IMR-90 (cell line): Measurements from ENCODE around the gene COX19. TPM values are rescaled to one million over a fixed set of nuclear protein-coding genes. Genes with fewer than 3 reads are reported as not detected.
A peak's percentile ranks its signal among the peaks of the same experiment; 100 is the strongest.

ENCODE experiments used
- ATAC-seq: fragments of 200-7000 bp; cut with Tn5 transposase; 2 replicates; pipeline ENCODE4 v1.9.1; 2020; ENCODE audit warnings: low read depth, mild to moderate bottlenecking, moderate library complexity
- BruUV-seq: library from RNA; stranded (reverse); fragments of 400-500 nt; replicated peaks from 2 replicates; lab custom pipeline; 2021; lab: Mats Ljungman, UMichigan
- CTCF ChIA-PET: fragments of 300-600 bp; formaldehyde crosslinking; extraction: SDS; loops from one replicate; lab custom pipeline; 2021; ENCODE audit warnings: antibody characterized with exemption; lab: Yijun Ruan, JAX
- POLR2A ChIA-PET: fragments of 300-600 bp; sonication (Branson Sonifier 250); formaldehyde crosslinking; loops from one replicate; lab custom pipeline; 2022; ENCODE audit warnings: antibody characterized with exemption; ENCODE audit not compliant: unreplicated experiment; lab: Charles Lee
- DNase-seq: peaks from one replicate; pipeline ENCODE4 v3.0.0; 2013
- H2AFZ ChIP-seq: replicated peaks from 2 replicates; pipeline ENCODE3; 2013; ENCODE audit warnings: low read length, mild to moderate bottlenecking; ENCODE audit not compliant: poor library complexity
- H2AK5ac ChIP-seq: 2 replicates; pipeline ENCODE4 v1.6.1; 2013; ENCODE audit warnings: low read depth, low read length, inconsistent platforms
- H2AK9ac ChIP-seq: replicated peaks from 2 replicates; pipeline ENCODE3; 2013; ENCODE audit warnings: mild to moderate bottlenecking, low read depth, low read length, moderate library complexity; ENCODE audit not compliant: poor library complexity
- H2BK120ac ChIP-seq: 2 replicates; pipeline ENCODE4 v1.6.1; 2013; ENCODE audit warnings: low read depth, low read length, inconsistent platforms
- H2BK15ac ChIP-seq: 3 replicates; pipeline ENCODE4 v1.6.1; 2013; ENCODE audit warnings: low read depth, low read length, inconsistent platforms
- H2BK20ac ChIP-seq: 2 replicates; pipeline ENCODE4 v1.6.1; 2013; ENCODE audit warnings: low read depth, mild to moderate bottlenecking, inconsistent platforms, low read length, moderate library complexity
- H2BK5ac ChIP-seq: 2 replicates; pipeline ENCODE4 v1.6.1; 2013; ENCODE audit warnings: mild to moderate bottlenecking, low read depth, low read length, inconsistent platforms; ENCODE audit not compliant: poor library complexity, severe bottlenecking
- H3K14ac ChIP-seq: replicated peaks from 2 replicates; pipeline ENCODE4 v1.6.1; 2013; ENCODE audit warnings: low read depth, low read length, inconsistent platforms
- H3K18ac ChIP-seq: 2 replicates; pipeline ENCODE4 v1.6.1; 2013; ENCODE audit warnings: low read depth, low read length, control low read depth
- H3K23ac ChIP-seq: 2 replicates; pipeline ENCODE4 v1.6.1; 2013; ENCODE audit warnings: low read depth, low read length, inconsistent platforms
- H3K27ac ChIP-seq: 2 replicates; pipeline ENCODE4 v1.5.1; 2013; ENCODE audit warnings: mild to moderate bottlenecking, control low read depth, low read length; ENCODE audit not compliant: insufficient read depth
- H3K27me3 ChIP-seq: 2 replicates; pipeline ENCODE4 v1.6.1; 2013; ENCODE audit warnings: low read length; ENCODE audit not compliant: control insufficient read depth, insufficient read depth
- H3K36me3 ChIP-seq: 2 replicates; pipeline ENCODE4 v1.6.1; 2013; ENCODE audit warnings: low read length, mixed read lengths; ENCODE audit not compliant: control insufficient read depth, insufficient read depth
- H3K4ac ChIP-seq: 2 replicates; pipeline ENCODE4 v1.6.1; 2013; ENCODE audit warnings: low read depth, low read length, inconsistent platforms
- H3K4me1 ChIP-seq: 2 replicates; pipeline ENCODE4 v1.6.1; 2013; ENCODE audit warnings: low read length, mixed read lengths; ENCODE audit not compliant: control insufficient read depth, insufficient read depth
- H3K4me2 ChIP-seq: 2 replicates; pipeline ENCODE4 v1.6.1; 2013; ENCODE audit warnings: low read depth, mild to moderate bottlenecking, control low read depth, low read length, moderate library complexity
- H3K4me3 ChIP-seq: 2 replicates; pipeline ENCODE4 v1.5.1; 2013; ENCODE audit warnings: low read depth, mild to moderate bottlenecking, control low read depth, low read length, moderate library complexity; ENCODE audit not compliant: insufficient read depth
- H3K56ac ChIP-seq: 2 replicates; pipeline ENCODE4 v1.6.1; 2013; ENCODE audit warnings: low read length, inconsistent platforms; ENCODE audit not compliant: insufficient read depth; ENCODE audit errors: extremely low read depth
- H3K79me1 ChIP-seq, 2 experiments: 2 replicates each; pipeline ENCODE4 v1.6.1; 2013; ENCODE audit warnings: low read length in 2 of 2, inconsistent platforms in 1 of 2, low read depth in 1 of 2
- H3K9ac ChIP-seq: 2 replicates; pipeline ENCODE4 v1.6.1; 2013; ENCODE audit warnings: low read depth, low read length, control low read depth
- H3K9me1 ChIP-seq: 2 replicates; pipeline ENCODE4 v1.6.1; 2013; ENCODE audit warnings: low read length, inconsistent platforms; ENCODE audit not compliant: insufficient read depth
- H3K9me3 ChIP-seq: 2 replicates; pipeline ENCODE4 v1.6.1; 2013; ENCODE audit warnings: low read length; ENCODE audit not compliant: control insufficient read depth, insufficient read depth
- H4K20me1 ChIP-seq: 2 replicates; pipeline ENCODE4 v1.6.1; 2013; ENCODE audit warnings: low read length, inconsistent platforms; ENCODE audit not compliant: insufficient read depth
- H4K5ac ChIP-seq: 2 replicates; pipeline ENCODE4 v1.6.1; 2013; ENCODE audit warnings: mild to moderate bottlenecking, low read depth, low read length, control low read depth
- H4K8ac ChIP-seq, 2 experiments: 2 replicates each; pipeline ENCODE4 v1.6.1; 2013; ENCODE audit warnings: low read depth in 2 of 2, low read length in 2 of 2, control low read depth in 1 of 2, inconsistent platforms in 1 of 2
- H4K91ac ChIP-seq: 2 replicates; pipeline ENCODE4 v1.6.1; 2013; ENCODE audit warnings: low read depth, low read length, inconsistent platforms; ENCODE audit not compliant: insufficient read depth
- BHLHE40 ChIP-seq: fragments of 150-350 bp; IDR thresholded peaks from 2 replicates; pipeline ENCODE4 v1.6.1; 2016; ENCODE audit warnings: mild to moderate bottlenecking, low read depth, low read length
- MAZ ChIP-seq: IDR thresholded peaks from 2 replicates; pipeline ENCODE4 v1.6.1; 2012; ENCODE audit warnings: low read depth, mild to moderate bottlenecking, low read length, improper control_type of control experiment, moderate library complexity, borderline replicate concordance
- RAD21 ChIP-seq: IDR thresholded peaks from 2 replicates; pipeline ENCODE4 v1.6.1; 2012; ENCODE audit warnings: low read length, improper control_type of control experiment
- RFX5 ChIP-seq: IDR thresholded peaks from 2 replicates; pipeline ENCODE4 v1.8.0; 2012; ENCODE audit warnings: low read depth, mild to moderate bottlenecking, low read length, moderate library complexity
- WGBS, 2 experiments: methylation state at CpG; one replicate each; pipeline versions ENCODE4 v1.1.5 to v1.1.7; 2013; ENCODE audit warnings: missing lambda C conversion rate in 2 of 2; ENCODE audit not compliant: insufficient read length in 1 of 2; ENCODE audit errors: extremely low coverage in 2 of 2; 5-methylcytosine and 5-hydroxymethylcytosine counted together
- dilution Hi-C: fragments of 300-500 bp; cut with HindIII; formaldehyde crosslinking; loops from one replicate; pipeline ENCODE4 v1.14.3; 2018; ENCODE audit warnings: low sequenced_read_pairs; ENCODE audit not compliant: unreplicated experiment
- in situ Hi-C: fragments of 300-500 bp; cut with MboI; formaldehyde crosslinking; loops from 3 replicates; pipeline ENCODE4 v1.14.3; 2019; ENCODE audit warnings: low sequenced_read_pairs, inconsistent platforms, mixed read lengths
- intact Hi-C: fragments of 100-400 bp; cut with micrococcal nuclease; formaldehyde crosslinking; loops from 2 replicates; pipeline ENCODE4 v1.10.0; 2022
- polyA plus RNA-seq, 3 experiments: library from polyadenylated mRNA; depleted of rRNA; stranded (reverse); fragments of >200 nt; gene quantifications; 2 replicates each; pipeline ENCODE4 v1.2.3, GENCODE V29; 2012; ENCODE audit warnings: low replicate concordance in 1 of 3
- total RNA-seq: library from RNA; depleted of rRNA; stranded (reverse); fragments of >200 nt; gene quantifications from 2 replicates; pipeline ENCODE4 v1.2.3, GENCODE V29; 2012

The COX19 gene
- total and polyA plus RNA-seq, 2 of the 4 experiments (the other 2 are of a cell fraction): 3.9 to 7.3 TPM

DNA sequence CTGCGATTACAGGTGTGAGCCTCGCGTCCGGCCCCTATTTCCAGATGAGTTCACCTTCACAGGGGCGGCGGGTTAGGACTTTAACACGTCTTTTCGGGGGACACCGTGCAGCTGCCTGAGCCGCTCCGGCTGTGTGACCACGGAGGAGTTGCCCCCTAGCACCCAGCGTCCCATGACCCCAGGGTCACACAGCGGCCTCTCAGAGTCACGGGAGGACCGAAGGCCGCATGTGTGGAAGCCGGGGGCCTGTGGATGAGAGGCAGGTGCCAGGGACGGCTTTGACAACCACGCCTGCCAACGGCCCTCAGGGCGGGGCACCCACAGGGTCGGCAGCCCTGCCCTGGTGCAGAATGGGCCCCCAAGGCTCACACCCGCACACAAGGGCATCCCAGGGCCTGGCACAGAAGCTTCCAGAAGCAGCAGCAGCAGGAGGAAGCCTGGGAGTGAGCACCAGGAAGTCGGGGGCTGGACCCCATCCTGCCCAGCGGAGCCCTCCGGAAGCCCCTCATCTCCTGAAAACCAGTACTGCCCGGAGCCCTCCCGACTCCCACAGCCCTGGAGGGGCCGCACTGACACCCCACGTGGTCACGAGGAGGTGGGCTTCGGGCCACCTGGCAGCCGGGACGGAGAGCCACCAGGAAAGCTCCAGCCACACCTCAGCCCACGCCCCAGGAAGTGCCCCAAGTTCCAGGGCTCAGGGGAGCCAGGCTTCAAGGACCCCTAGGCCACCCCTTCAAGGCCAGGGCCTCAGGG, 53.6 kb downstream of the COX19 start:
- H4K20me1 ChIP-seq: no peaks in the 10 kb centered on the region
- H4K5ac ChIP-seq: no peak overlapping the region
- no peaks in the 10 kb centered on the region for H3K36me3 ChIP-seq
- no peak overlapping the region for H3K4ac ChIP-seq
- ATAC-seq (no peak), DNase-seq (no peak)
- H2AK5ac ChIP-seq: no peak overlapping the region
- intact Hi-C loops (no loop called here), in situ Hi-C loops (no loop called here), dilution Hi-C loops (no loop called here)
- no peak overlapping the region for H2BK120ac ChIP-seq
- no peak overlapping the region for H4K91ac ChIP-seq
- TF ChIP-seq MAZ (no peak), BHLHE40 (no peak), RFX5 (no peak), RAD21 (no peak)
- 86% methylated on average over 15 of the region's 36 CpGs; no CpG with 5 or more reads in 1 of the 2 experiments for WGBS, 2 experiments
- no peak overlapping the region for H2BK15ac ChIP-seq
- H3K4me3 ChIP-seq: no peak overlapping the region
- no peaks in the 10 kb centered on the region for H3K9me1 ChIP-seq
- H2AK9ac ChIP-seq: peak overlapping the region; percentile 28
- peaks cover 7% of the 10 kb centered on the region for H3K4me1 ChIP-seq
- no peaks in the 10 kb centered on the region for H3K9me3 ChIP-seq
- peak overlapping the region; percentile 11 for H2AFZ ChIP-seq
- BruUV-seq: no TSS peak
- no peak overlapping the region for H2BK5ac ChIP-seq
- H3K4me2 ChIP-seq: no peak overlapping the region
- H2BK20ac ChIP-seq: no peak overlapping the region
- H3K18ac ChIP-seq: no peak overlapping the region
- ChIA-PET POLR2A (no interaction called here), CTCF (no interaction called here)
- H3K23ac ChIP-seq: no peak overlapping the region
- H4K8ac ChIP-seq: no peak overlapping the region
- H3K79me1 ChIP-seq: no peaks in the 10 kb centered on the region
- no peak overlapping the region for H3K27ac ChIP-seq
- H3K27me3 ChIP-seq: no peaks in the 10 kb centered on the region
- H3K56ac ChIP-seq: no peak overlapping the region
- no peak overlapping the region for H3K9ac ChIP-seq
- H3K14ac ChIP-seq: no peak overlapping the region
